ENCODE measurements around the gene NEDD8.

The NEDD8 gene

DNA sequence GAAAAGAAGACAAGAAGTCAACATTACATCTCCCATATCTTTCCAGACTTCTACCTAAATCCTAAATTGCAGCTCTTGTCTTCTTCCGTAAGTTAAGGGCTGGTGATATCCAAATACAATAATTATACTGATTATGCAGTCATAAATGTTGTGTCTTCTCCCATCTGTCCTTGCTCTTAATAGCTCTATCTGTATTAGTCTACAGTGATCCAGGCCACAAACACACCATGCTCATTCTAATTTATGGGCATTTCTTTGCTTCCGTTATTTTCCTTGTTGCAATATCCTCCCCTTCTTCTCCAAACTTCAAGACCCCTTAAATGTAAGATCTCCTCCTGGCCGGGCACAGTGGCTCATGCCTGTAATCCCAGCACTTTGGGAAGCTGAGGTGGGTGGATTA lies 12.6 kb downstream of the NEDD8 start:
- no peak for TF ChIP-seq ZFX (IDR thresholded peaks at IDR 0.05; ENCODE audit: borderline replicate concordance)
- TF ChIP-seq, protein P1, sequence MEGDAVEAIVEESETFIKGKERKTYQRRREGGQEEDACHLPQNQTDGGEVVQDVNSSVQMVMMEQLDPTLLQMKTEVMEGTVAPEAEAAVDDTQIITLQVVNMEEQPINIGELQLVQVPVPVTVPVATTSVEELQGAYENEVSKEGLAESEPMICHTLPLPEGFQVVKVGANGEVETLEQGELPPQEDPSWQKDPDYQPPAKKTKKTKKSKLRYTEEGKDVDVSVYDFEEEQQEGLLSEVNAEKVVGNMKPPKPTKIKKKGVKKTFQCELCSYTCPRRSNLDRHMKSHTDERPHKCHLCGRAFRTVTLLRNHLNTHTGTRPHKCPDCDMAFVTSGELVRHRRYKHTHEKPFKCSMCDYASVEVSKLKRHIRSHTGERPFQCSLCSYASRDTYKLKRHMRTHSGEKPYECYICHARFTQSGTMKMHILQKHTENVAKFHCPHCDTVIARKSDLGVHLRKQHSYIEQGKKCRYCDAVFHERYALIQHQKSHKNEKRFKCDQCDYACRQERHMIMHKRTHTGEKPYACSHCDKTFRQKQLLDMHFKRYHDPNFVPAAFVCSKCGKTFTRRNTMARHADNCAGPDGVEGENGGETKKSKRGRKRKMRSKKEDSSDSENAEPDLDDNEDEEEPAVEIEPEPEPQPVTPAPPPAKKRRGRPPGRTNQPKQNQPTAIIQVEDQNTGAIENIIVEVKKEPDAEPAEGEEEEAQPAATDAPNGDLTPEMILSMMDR (IDR thresholded peaks at IDR 0.05), result no peak
- H3K27ac ChIP-seq, result no peak overlapping the region

DNA sequence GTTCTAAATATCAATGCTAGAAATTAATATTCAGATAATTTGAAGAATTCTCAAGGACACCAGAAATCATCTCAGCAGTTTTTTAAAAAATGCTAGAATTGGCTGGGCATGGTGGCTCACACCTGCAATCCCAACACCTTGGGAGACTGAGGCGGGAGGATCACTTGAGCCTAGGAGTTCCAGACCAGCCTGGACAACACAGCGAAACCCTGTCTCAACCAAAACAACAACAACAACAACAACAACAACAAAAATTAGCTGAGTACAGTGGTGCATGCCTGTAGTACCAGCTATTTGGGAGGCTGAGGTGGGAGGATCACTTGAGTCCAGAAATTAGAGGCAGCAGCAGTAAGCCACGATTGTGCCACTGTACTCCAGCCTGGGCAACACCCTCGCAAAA lies 13.1 kb downstream of the NEDD8 start:
- no peak overlapping the region for H3K27ac ChIP-seq
- no peak for TF ChIP-seq ZFX (IDR thresholded peaks at IDR 0.05; ENCODE audit: borderline replicate concordance)
- TF ChIP-seq, protein P1 (IDR thresholded peaks at IDR 0.05), result no peak

DNA sequence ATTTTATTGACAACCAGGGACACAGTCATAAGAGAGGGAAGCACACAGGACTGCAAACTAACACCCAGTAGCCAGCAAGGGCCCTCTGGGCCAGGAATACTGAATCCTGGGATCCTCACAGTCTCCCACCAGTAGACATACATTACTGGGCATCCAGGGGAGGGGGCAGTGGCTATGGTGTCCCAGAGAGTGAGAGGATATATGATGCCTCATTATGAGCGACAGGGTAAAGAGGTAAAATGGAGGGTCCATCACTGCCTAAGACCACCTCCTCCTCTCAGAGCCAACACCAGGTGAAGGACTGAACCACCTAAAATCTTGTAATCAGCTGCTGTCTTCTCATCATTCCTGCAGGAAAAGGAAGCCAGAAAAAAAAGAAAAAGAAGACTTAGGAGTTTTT lies 15.3 kb downstream of the NEDD8 start:
- peak overlapping the region; percentile 96 for H3K27ac ChIP-seq

DNA sequence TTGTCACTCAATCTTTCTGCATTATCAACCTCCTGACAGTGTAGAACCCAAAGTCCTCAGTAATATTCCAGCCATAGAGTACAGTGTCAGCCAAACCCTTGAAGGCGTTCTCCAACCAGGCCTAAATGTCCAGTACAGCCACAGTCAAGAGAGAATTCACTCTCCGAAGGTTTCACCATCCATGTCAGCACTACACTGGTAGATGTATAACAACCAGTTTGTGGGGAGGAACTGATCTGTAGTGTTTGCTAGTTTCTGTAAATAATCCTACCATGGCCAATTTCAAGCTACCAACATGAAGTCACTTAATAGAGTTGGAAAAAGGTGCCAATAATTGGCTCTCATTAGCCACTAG lies 15.8 kb downstream of the NEDD8 start:
- H3K27ac ChIP-seq, result peak overlapping the region; percentile 96
- TF ChIP-seq, protein P1 (IDR thresholded peaks at IDR 0.05), result no peak
- no peak for TF ChIP-seq ZFX (IDR thresholded peaks at IDR 0.05; ENCODE audit: borderline replicate concordance)

DNA sequence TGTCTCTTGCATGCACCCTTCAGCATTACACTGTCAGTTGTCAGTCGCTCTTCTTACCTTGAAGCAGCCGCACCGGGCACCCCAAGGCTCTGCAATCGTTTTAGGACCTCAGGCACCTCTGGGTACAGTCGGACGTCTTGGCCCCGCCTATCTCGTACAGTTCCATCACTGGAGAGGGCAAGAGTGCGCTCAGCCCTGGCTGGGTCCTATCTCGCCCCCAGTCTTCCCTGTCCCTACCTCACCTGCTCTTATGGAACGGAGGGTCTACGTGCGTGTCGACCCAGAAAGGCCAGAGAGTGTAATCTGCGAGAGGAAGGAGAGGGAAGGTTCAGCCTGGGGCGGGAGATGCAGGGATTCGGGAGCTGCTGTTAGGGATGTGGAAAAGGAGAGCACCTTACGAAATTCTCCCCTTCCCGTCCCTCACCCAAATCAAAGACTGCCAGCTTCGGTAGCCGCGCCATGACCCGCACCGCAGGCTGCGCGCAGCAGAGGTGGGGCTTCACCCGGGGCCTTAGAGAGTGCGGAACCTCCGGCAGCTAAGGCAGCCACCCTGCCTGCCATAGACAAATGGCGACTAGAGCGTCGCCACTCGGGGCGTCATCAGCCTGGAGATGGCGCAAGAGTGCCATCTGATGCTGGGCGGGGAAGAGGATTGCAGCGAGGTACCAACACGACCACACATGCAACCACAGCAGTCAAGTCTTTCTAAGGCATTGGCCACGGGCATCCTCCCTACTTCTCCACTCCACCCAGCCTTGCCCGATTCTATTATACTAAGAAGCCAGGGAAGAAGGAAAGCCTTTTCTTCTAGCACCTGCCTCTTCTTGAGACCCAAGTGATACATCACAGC lies 16.4 kb downstream of the NEDD8 start, which contains the start of gene MDP1:
TSS of gene MDP1 (minus strand) at position 572 of the 850 bp plus-strand sequence. CDS start at position 461, 111 bp downstream.
- peak within 1 kb of the TSS; percentile 96 for H3K27ac ChIP-seq
- TF ChIP-seq ZFX (IDR thresholded peaks at IDR 0.05; ENCODE audit: borderline replicate concordance), result no peak
- TF ChIP-seq, protein P1 (IDR thresholded peaks at IDR 0.05), result peak; percentile 84

DNA sequence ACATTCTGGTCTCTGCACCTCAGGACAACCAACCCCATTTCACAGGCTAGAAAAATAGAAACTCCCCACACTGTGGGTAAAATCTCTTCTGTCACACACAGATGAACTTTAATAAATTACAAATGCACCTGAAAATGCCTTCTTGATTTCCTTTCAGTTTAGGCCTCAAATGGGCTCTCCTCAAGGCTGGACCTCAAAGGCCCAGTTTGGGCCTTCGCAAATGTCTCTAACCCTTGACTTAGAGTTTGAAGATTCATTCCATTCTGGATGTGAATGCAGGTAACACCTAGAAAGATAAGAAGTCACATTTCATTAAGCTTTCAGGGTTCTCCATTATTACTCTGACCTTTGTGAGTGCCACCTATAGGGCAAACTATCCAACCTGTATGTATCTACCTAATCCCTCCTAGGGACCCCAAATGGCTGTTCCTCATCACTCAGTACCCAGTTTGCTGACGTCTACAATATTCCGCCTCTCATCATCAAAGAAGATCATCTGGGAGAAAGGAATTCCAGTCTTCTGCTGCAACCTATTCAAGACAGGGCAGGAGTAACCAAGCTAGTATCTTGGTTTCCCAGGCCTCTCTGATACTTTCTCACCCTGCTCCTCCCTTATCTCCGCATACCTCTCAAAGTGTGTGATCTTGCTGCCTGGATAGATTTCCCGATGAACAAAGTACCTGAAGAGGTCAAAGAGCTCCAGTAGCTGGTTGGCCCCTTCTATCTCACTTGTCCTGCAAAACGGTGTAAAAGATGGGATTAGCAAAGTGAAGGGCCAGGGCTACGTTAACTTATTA lies 18.1 kb downstream of the NEDD8 start:
- peak overlapping the region; percentile 96 for H3K27ac ChIP-seq
- TF ChIP-seq, protein P1 (IDR thresholded peaks at IDR 0.05), result no peak
- no peak for TF ChIP-seq ZFX (IDR thresholded peaks at IDR 0.05; ENCODE audit: borderline replicate concordance)

DNA sequence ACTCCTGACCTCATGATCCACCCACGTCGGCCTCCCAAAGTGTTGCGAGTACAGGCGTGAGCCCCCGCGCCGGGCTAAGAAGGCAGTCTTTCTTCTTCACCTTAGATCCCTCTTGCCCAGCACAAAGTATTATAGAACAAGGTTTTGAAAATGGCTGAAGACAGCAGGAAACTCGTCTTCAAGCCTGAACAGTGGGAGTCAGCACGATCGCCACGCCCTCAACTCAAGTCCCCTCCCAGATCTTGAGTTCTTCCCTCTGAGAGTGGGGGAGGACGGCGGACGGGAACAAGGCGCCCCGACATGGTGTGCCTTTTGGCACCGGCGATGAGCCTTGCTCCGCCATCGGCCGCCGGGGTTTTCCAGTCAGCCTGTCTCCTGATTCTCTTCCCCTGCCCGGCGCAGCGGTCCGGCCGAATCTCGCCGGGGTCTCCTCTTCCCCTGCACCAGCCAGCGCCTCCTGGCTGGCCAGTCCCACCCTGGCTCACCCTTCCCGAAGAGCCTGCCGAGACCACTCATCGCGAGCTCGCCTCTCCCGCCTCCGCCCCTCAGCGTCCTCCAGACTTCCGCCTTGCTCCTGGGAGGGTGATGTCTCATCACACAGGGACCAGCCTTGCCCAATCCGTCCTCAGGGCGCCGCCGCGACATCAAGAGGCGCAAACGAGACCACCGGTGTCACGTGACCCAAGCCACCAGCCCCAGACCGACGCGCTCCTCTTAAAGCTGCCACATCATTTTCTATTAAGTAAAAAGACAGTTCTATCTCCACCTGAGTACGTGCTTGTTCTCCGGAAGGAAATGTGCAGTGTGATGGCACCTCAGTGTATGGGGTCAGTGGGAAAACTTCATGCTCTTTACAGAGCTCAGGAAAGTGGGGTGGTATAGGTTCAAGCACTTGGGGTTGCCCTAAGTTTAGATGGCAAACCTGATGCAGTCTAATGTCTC lies 19.0 kb downstream of the NEDD8 start, which contains the start of gene CHMP4A:
TSS of gene CHMP4A (minus strand) at position 565 of the 942 bp plus-strand sequence. CDS start at position 516, 49 bp downstream.
- no peak for TF ChIP-seq ZFX (IDR thresholded peaks at IDR 0.05; ENCODE audit: borderline replicate concordance)
- TF ChIP-seq, protein P1 (IDR thresholded peaks at IDR 0.05), result no peak
- H3K27ac ChIP-seq, result peak within 1 kb of the TSS; percentile 96
